Calu3 (cell line): ENCODE measurements around the gene RPH3AL. TPM values are rescaled to one million over a fixed set of nuclear protein-coding genes. Genes with fewer than 3 reads are reported as not detected.

Experiments
- BruUV-seq: library from RNA; stranded (reverse); fragments of 400-500 nt; replicated peaks from 2 replicates; lab custom pipeline; 2021; lab: Mats Ljungman, UMichigan
- CTCF ChIA-PET: fragments of 300-600 bp; sonication (Branson Sonifier 250); formaldehyde crosslinking; loops from one replicate; lab custom pipeline; 2022; ENCODE audit warnings: antibody characterized with exemption; lab: Charles Lee
- DNase-seq: peaks from one replicate; pipeline ENCODE4 v3.0.0; 2022
- H3K27ac Mint-ChIP-seq: one replicate; pipeline ENCODE4 v1.8.0; 2022; ENCODE audit warnings: mixed read lengths; ENCODE audit not compliant: unreplicated experiment
- H3K27me3 Mint-ChIP-seq: one replicate; pipeline ENCODE4 v1.8.0; 2022; ENCODE audit warnings: mixed read lengths; ENCODE audit not compliant: unreplicated experiment
- H3K36me3 Mint-ChIP-seq: one replicate; pipeline ENCODE4 v1.8.0; 2022; ENCODE audit warnings: mild to moderate bottlenecking, moderate library complexity, mixed read lengths; ENCODE audit not compliant: insufficient read depth, unreplicated experiment
- H3K4me1 Mint-ChIP-seq: one replicate; pipeline ENCODE4 v1.8.0; 2022; ENCODE audit warnings: mild to moderate bottlenecking, low read depth, mixed read lengths; ENCODE audit not compliant: unreplicated experiment
- H3K4me3 Mint-ChIP-seq: one replicate; pipeline ENCODE4 v1.8.0; 2022; ENCODE audit warnings: mild to moderate bottlenecking, low read depth, moderate library complexity, mixed read lengths; ENCODE audit not compliant: unreplicated experiment
- H3K9me3 Mint-ChIP-seq: one replicate; pipeline ENCODE4 v1.8.0; 2022; ENCODE audit warnings: low read depth, mixed read lengths; ENCODE audit not compliant: unreplicated experiment
- CTCF ChIP-seq: fragments of 200-600 bp; IDR thresholded peaks from one replicate; pipeline ENCODE4 v1.8.0; 2022; ENCODE audit warnings: antibody characterized with exemption; ENCODE audit not compliant: unreplicated experiment
- intact Hi-C: fragments of 100-400 bp; cut with micrococcal nuclease; formaldehyde crosslinking; loops from one replicate; pipeline ENCODE4 v1.10.0; 2022; ENCODE audit not compliant: unreplicated experiment
- total RNA-seq: library from RNA; stranded (reverse); gene quantifications from 2 replicates; pipeline ENCODE4 v1.2.3, GENCODE V29; 2022

RPH3AL gene
- total RNA-seq, 1 experiment from 2014 or later = 14.1 TPM

- Mint-ChIP-seq H3K4me1 (peaks cover 18% of the 10 kb centered on the region), H3K27ac (no peak overlapping the region), H3K36me3 (peaks cover 11% of the 10 kb centered on the region), H3K27me3 (no peaks in the 10 kb centered on the region), H3K9me3 (peaks cover 8% of the 10 kb centered on the region), H3K4me3 (no peak overlapping the region)
- intact Hi-C loops = no loop called here
- no peak for DNase-seq
- CTCF ChIA-PET = no interaction called here
- no TSS peak for BruUV-seq
- no peak for TF ChIP-seq CTCF
These were observed 7.3 kb downstream of the RPH3AL start for GRCh38 chr17:345261-345660.

GRCh38 chr17:343875-344752 is 8.5 kb downstream of the RPH3AL start:
- Mint-ChIP-seq H3K36me3 (peaks cover 5% of the 10 kb centered on the region), H3K27ac (no peak overlapping the region), H3K4me1 (peaks cover 7% of the 10 kb centered on the region), H3K4me3 (no peak overlapping the region), H3K27me3 (no peaks in the 10 kb centered on the region), H3K9me3 (peaks cover 8% of the 10 kb centered on the region)
- BruUV-seq = no TSS peak
- TF ChIP-seq CTCF = no peak
- intact Hi-C loops = no loop called here
- CTCF ChIA-PET = no interaction called here
- DNase-seq = no peak

GRCh38 chr17:343211-343610 is 9.4 kb downstream of the RPH3AL start:
- CTCF ChIA-PET = no interaction called here
- intact Hi-C loops = no loop called here

GRCh38 chr17:340074-340473 is 12.5 kb downstream of the RPH3AL start:
- Mint-ChIP-seq H3K27ac (no peak overlapping the region), H3K36me3 (no peaks in the 10 kb centered on the region), H3K4me1 (no peaks in the 10 kb centered on the region), H3K9me3 (peaks cover 8% of the 10 kb centered on the region), H3K4me3 (no peak overlapping the region), H3K27me3 (no peaks in the 10 kb centered on the region)
- no TSS peak for BruUV-seq
- intact Hi-C loops = no loop called here
- CTCF ChIA-PET = no interaction called here
- DNase-seq = no peak
- no peak for TF ChIP-seq CTCF

More at GRCh38 chr17:343211-343610, 9.4 kb downstream of the RPH3AL start:
- Mint-ChIP-seq H3K27ac (no peak overlapping the region), H3K4me3 (no peak overlapping the region), H3K9me3 (peaks cover 8% of the 10 kb centered on the region), H3K4me1 (no peaks in the 10 kb centered on the region), H3K36me3 (no peaks in the 10 kb centered on the region), H3K27me3 (no peaks in the 10 kb centered on the region)
- no TSS peak for BruUV-seq
- TF ChIP-seq CTCF = no peak
- no peak for DNase-seq
